ENCODE data around the gene NDRG3.
"Not testable (repeated sequence)": the region's sequence is repeated elsewhere in the genome, so short reads cannot be mapped to it uniquely, and the experiment has no call there.

DNA sequence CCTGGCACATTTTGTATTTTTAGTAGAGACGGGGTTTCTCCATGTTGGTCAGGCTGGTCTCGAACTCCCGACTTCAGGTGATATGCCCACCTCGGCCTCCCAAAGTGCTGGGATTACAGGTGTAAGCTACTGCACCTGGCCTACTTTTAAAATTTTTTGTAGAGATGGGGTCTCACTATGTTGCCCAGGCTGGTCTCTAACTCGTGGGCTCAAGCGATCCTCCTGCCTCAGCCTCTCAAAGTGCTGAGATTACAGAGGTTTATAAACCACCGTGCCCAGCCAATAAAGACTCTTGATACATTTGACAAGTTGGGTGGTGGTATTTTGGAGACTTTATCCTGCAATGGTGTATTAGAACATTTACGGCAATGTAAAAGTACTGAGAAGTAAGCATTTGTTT is 70.3 kb downstream of the NDRG3 start:
- TF ChIP-seq EZH2 (IDR thresholded peaks at IDR 0.05; ENCODE audit: borderline replicate concordance, low read length) = not testable (repeated sequence)
- TF ChIP-seq, protein P1, sequence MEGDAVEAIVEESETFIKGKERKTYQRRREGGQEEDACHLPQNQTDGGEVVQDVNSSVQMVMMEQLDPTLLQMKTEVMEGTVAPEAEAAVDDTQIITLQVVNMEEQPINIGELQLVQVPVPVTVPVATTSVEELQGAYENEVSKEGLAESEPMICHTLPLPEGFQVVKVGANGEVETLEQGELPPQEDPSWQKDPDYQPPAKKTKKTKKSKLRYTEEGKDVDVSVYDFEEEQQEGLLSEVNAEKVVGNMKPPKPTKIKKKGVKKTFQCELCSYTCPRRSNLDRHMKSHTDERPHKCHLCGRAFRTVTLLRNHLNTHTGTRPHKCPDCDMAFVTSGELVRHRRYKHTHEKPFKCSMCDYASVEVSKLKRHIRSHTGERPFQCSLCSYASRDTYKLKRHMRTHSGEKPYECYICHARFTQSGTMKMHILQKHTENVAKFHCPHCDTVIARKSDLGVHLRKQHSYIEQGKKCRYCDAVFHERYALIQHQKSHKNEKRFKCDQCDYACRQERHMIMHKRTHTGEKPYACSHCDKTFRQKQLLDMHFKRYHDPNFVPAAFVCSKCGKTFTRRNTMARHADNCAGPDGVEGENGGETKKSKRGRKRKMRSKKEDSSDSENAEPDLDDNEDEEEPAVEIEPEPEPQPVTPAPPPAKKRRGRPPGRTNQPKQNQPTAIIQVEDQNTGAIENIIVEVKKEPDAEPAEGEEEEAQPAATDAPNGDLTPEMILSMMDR (conservative IDR thresholded peaks at IDR 0.05 in 1 of 2, IDR thresholded peaks at IDR 0.05 in 1 of 2; ENCODE audit: extremely low read depth in 1 of 2, insufficient read depth in 1 of 2, low read depth in 1 of 2, low read length in 2 of 2) = not testable (repeated sequence)

Data from mammary epithelial cell (primary cell).